ENCODE measurements around the gene KRTAP5-1.

Gene KRTAP5-1

GRCh38 chr11:1565173-1565903 lies 19.7 kb downstream of the KRTAP5-1 start:
- DNase-seq (ENCODE audit: low read depth), result no peak
- H3K4me3 ChIP-seq (ENCODE audit: low read depth, low read length), result no peak overlapping the region
- TF ChIP-seq CTCF (IDR thresholded peaks at IDR 0.05; ENCODE audit: low read depth, low read length) (no peak), MYC (IDR thresholded peaks at IDR 0.05; ENCODE audit: low read depth, low read length) (no peak), POLR2A (IDR thresholded peaks at IDR 0.05; ENCODE audit: extremely low read depth, insufficient read length) (no peak), MAX (IDR thresholded peaks at IDR 0.05; ENCODE audit: low read depth, low read length) (no peak)

- H3K4me3 ChIP-seq (ENCODE audit: low read depth, low read length), result no peak overlapping the region
- TF ChIP-seq POLR2A (IDR thresholded peaks at IDR 0.05; ENCODE audit: extremely low read depth, insufficient read length) (no peak), CTCF (IDR thresholded peaks at IDR 0.05; ENCODE audit: low read depth, low read length) (no peak), MAX (IDR thresholded peaks at IDR 0.05; ENCODE audit: low read depth, low read length) (no peak)
- DNase-seq (ENCODE audit: low read depth), result peak; percentile 43
Observed at GRCh38 chr11:1564535-1565172, 20.4 kb downstream of the KRTAP5-1 start.

- no peak for TF ChIP-seq CTCF (IDR thresholded peaks at IDR 0.05; ENCODE audit: low read depth, low read length)
- TF ChIP-seq MAX (IDR thresholded peaks at IDR 0.05; ENCODE audit: low read depth, low read length), result no peak
- TF ChIP-seq MYC (IDR thresholded peaks at IDR 0.05; ENCODE audit: low read depth, low read length), result no peak
- TF ChIP-seq POLR2A (IDR thresholded peaks at IDR 0.05; ENCODE audit: extremely low read depth, insufficient read length), result no peak
- no peak overlapping the region for H3K4me3 ChIP-seq (ENCODE audit: low read depth, low read length)
- no peak for DNase-seq (ENCODE audit: low read depth)
Observed at GRCh38 chr11:1563697-1564534, 21.2 kb downstream of the KRTAP5-1 start.

- TF ChIP-seq MAX (IDR thresholded peaks at IDR 0.05; ENCODE audit: low read depth, low read length), result no peak
- TF ChIP-seq MYC (IDR thresholded peaks at IDR 0.05; ENCODE audit: low read depth, low read length), result no peak
- TF ChIP-seq CTCF (IDR thresholded peaks at IDR 0.05; ENCODE audit: low read depth, low read length), result no peak
- no peak for TF ChIP-seq POLR2A (IDR thresholded peaks at IDR 0.05; ENCODE audit: extremely low read depth, insufficient read length)
- DNase-seq (ENCODE audit: low read depth), result no peak
- H3K4me3 ChIP-seq (ENCODE audit: low read depth, low read length), result no peak overlapping the region
Observed at GRCh38 chr11:1563149-1563638, 21.9 kb downstream of the KRTAP5-1 start.

- no peak overlapping the region for H3K4me3 ChIP-seq (ENCODE audit: low read depth, low read length)
- DNase-seq (ENCODE audit: low read depth), result no peak
- TF ChIP-seq POLR2A (IDR thresholded peaks at IDR 0.05; ENCODE audit: extremely low read depth, insufficient read length) (no peak), MAX (IDR thresholded peaks at IDR 0.05; ENCODE audit: low read depth, low read length) (no peak), MYC (IDR thresholded peaks at IDR 0.05; ENCODE audit: low read depth, low read length) (no peak), CTCF (IDR thresholded peaks at IDR 0.05; ENCODE audit: low read depth, low read length) (no peak)
Observed at GRCh38 chr11:1562469-1563148, 22.5 kb downstream of the KRTAP5-1 start.

Measured in NB4 (cell line).